Measurements from ENCODE around the gene WDR88.
"Not testable (repeated sequence)": the region's sequence is repeated elsewhere in the genome, so short reads cannot be mapped to it uniquely, and the experiment has no call there.

WDR88 gene

DNA sequence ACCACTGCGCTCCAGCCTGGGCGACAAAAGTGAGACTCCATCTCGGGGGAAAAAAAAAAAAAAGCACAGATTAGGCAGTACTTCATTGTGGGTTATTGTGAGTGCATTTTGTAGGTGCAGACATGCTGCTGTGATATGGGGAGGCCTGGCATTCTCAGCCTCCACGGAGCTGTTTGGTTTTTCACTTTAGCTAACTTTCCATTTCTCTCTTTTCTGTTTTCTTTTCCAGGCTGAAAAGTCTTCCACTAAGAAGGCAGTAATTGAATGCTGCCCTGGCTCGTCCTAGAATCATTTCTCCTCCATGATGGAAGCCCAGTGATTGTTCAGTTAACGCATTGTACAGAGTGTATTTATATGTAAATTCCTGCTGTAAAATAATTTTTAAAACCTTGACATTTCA is 2.0 kb upstream of the WDR88 start:
- no peak for DNase-seq (ENCODE audit: low spot score)

DNA sequence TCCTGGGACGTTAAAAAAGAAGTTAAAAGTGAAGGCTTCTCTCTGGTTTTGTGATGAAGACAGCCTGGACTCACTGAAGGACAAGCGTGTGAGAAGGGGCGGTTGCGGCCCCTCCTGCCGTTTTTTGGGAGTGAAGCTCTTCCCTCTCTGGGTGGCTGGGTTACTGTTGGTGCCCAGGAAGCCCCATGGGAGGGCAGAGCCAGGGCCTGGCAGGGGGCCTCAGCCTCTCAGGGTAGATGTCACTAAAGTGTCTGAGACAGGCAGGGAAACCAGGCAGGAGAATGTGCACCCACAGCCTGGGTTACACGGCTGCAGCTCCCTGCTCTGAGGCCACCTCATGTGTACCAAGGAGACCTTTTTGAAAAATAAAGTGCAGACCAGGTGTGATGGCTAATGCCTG is 1.5 kb upstream of the WDR88 start:
- no peak for DNase-seq (ENCODE audit: low spot score)

DNA sequence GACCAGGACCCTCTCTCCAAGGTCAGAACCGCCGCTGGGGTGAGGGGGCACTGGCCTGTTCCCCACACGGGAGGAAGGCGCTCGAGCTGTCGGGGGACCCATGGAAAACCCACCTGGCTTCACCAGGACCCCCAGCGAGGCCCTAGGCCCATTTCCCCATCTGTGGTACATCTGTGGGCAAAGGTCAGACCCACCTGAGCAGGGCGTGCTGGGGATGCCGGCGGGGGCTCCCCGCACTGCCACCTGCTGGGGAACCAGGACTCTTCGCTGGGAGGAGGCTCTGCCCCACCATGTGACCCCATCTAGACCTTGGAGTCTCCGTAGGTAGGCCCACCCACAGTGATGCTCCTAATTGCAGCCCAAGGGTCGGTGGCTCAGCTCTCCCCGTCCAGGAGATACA is 511 bp downstream of the WDR88 start:
- DNase-seq (ENCODE audit: low spot score): no peak

DNA sequence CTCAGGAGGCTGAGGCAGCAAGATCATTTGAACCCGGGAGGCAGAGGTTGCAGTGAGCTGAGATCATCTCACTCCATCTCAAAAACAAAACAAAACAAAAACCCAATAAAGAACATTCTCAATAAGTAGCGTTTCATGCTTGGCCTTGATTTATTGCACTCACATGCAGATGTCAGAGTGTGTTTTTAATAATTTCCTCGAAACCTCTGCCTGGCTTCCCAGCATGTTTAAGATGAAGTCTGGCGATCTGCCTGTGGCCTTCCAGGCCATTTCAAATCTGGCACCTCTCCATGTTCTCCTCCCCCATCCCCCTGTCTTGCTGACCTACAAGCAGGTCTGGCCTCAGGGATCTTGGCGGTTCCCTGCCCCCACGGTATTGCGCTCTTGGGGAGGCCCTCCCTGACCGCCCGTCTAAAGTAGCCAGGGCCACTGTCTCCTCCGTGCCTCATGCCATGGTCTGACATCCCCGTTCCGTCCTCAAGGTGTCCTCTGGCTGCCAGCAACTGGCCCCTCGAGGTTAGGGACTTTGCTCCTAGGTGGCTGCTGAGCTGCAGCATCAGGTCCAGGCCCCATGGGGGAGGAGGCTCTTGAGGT is 1.6 kb downstream of the WDR88 start:
- DNase-seq (ENCODE audit: low spot score): no peak

DNA sequence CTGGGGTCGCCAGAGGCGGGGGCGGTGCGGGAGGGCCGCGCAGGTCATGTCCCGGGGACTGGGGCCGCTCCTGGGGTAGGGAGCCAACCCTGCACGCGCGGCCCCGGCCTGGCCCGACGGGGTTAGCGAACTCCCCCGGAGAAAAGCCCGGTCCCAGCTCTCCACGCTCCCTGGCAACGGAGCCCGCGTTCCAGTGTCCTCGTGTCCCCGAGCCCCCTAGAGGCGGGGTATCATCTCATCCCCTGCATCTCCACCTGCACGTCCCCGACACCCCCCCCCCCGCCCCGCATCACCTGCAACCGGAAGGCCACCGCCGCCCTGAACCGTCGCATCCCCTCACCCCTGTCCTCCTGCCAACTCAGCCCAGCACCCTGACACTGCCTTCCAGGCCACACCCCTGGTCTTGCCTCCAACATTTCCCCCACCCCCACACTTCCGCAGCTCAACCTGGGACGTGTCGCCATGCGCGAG is 2.7 kb downstream of the WDR88 start:
- no peak for DNase-seq (ENCODE audit: low spot score)

DNA sequence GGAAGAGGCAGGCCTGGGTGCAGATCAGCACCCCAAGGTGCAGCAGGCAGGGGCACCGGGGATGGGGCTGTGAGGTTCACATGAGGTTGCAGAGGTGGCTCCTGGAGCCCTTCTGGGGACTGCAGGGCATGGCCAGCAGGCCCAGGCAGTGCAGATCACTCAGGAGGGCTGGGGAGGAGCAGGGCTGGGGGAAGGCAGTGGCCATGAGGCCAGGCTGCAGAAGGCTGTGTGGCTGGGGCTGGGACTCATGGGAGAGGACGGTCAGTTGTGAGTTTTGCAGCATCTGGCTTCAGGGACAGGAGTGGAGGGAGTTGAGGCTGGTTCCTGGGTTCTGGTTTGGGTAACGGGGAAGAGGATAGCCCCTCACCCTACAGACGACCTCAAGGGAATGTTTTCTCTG is 7.3 kb downstream of the WDR88 start:
- no peak for DNase-seq (ENCODE audit: low spot score)

DNA sequence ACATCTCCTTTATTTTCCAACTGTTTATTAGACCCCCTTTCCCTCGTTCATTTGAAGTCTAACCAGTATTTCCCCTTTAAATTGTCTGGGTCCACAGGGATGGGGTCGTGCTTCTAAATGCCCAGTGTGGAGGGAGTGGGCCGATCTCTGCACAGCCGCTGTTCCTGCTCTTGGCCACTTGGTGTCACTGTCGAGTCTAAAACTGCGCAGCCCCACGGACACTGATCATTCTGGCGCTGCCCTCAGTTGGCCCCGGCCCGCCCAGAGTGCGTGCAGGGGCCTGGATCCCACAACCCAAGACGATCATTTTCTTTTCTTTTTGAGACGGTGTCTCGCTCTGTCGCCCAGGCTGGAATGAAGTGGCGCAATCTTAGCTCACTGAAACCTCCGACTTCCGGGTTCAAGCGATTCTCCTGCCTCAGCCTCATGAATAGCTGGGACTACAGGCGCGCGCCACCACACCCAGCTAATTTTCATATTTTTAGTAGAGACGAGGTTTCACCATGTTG is 12.0 kb downstream of the WDR88 start:
- DNase-seq (ENCODE audit: low spot score): peak; percentile 67

DNA sequence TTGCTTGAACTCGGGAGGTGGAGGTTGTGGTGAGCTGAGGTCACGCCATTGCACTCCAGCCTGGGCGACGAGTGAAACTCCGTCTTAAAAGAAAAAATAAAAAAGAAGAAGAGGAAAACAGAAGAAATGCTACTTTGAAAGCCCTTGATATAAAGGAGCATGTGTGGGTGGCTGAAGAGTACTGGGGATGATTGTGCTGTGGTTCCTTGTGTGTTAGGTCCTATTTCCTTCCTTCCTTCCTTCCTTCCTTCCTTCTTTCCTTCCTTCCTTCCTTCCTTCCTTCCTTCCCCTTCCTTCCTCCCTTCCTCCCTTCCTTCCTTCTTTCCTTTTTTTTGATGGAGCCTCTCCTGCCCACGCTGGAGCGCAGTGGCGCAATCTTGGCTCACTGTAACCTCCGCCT is 14.3 kb downstream of the WDR88 start:
- DNase-seq (ENCODE audit: low spot score): no peak

DNA sequence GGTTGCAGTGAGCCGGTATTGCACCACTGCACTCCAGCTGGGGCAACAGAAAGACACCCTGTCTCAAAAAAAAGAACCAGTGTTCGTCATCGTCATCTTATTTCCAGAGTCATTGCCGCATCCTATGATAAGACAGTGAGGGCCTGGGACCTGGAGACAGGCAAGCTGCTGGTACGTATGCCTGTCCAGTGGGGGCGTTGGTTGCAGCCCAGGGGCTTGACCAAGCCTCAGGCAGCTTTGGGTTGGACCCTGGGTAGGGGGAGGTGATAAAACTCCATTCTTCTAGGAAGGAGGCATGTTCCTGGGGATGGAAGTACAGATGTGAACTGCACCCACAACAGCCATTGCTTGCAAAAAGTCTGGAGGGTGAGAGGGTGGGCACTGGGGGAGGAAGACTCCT is 15.6 kb downstream of the WDR88 start:
- no peak for DNase-seq (ENCODE audit: low spot score)

DNA sequence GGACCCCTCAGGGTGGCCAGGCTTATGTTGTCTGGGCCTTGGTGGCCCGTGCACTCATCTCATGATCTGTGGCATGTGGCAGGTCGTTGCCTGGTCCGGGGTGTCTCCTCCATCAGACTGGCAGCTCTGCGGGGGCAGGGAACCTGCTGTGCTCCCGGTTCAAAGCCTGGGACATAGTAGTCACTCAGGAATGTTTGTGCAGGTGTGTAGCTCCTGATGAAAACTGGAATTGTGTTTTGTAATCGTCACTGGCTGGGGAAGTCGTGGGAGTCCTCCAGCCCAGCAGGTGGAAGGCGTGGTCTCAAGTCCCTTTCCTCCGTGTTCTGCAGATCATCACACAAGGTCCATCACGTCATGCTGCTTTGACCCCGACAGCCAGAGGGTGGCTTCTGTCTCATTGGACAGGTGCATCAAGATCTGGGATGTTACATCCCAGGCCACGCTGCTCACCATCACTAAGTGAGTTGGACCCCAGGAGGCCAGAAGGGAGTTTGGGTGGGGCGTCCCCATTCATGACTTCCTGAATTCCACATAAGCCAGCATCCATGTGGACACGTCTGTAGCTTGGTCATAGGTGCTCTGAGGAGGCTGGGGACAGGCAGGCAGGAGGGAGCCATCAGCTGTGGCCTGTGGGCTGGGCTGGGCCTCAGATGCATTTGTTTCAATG is 19.1 kb downstream of the WDR88 start:
- DNase-seq (ENCODE audit: low spot score): no peak

DNA sequence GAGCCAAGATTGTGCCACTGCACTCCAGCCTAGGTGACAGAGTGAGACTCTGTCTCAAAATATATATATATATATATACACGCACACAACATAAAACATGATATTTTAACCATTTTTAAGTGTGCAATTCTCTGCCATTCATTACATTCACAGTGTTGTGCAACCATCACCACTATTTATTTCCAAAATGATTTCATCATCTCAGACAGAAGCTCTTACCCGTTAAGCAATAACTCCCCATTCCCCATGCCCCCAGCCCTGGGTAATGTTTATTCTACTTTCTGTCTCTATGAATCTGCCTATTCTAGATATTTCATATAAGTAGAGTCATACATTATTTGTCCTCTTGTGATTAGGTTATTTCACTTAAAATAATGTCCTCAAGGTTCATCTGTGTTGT is 20.3 kb downstream of the WDR88 start:
- DNase-seq (ENCODE audit: low spot score): no peak

DNA sequence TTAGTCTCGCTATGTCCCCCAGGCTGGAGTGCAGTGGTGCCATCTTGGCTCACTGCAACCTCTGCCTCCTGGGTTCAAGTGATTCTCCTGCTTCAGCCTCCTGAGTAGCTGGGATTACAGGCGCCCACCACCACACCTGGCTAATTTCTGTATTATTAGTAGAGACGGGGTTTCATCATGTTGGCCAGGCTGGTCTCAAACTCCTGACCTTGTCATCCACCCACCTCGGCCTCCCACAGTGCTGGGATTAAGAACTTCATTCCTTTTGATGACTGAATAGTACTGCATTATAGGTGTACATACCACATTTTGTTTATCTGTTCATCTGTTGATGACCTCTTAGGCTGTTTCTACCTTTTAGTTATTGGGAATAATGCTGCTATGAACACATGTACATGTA is 20.7 kb downstream of the WDR88 start:
- not testable (repeated sequence) for DNase-seq (ENCODE audit: low spot score)

DNA sequence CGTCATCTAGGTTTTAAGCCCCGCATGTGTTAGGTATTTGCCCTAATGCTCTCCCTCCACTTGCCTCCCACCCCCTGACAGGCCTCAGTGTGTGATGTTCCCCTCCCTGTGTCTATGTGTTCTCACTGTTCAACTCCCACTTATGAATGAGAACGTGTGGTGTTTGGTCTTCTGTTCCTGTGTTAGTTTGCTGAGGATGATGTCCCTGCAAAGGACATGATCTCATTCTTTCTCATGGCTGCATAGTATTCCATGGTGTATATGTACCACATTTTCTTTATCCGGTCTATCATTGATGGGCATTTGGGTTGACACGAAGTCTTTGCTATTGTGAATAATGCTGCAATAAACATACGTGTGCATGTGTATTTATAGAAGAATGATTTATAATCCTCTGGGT is 22.4 kb downstream of the WDR88 start:
- DNase-seq (ENCODE audit: low spot score): not testable (repeated sequence)

DNA sequence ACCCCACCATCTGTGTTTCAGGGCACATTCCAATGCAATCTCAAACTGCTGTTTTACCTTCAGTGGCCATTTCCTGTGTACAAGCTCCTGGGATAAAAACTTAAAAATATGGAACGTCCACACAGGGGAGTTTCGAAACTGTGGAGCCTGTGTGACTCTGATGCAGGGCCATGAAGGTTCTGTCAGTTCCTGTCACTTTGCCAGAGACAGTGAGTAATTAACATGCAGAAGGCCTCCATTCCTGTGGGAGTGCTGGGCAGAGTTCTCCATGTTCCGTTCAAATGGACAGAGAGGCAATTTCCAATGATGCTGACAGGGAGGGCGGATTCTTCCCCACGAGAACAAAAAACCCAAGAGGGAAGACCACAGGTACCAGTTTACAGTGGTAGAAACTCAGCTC is 24.4 kb downstream of the WDR88 start:
- no peak for DNase-seq (ENCODE audit: low spot score)

DNA sequence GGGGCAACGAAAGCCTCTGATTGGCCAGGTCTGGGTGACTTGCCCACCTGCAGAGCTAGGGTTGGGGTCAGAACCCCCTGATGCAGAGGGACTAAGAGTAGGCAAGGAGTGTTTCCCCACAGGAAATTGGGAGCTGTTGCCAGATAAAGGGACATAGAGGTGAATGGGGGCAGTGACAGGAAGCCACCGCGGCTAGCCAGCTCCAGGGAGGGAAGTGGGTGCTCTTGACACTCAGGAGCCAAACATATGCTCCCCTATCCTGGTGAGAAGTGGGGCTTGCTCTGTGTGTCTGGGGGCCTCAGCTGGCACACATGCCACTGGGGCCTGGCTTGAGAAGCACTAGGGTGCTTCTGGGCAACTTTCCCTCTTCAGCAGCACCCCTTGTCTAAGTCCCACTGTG is 26.0 kb downstream of the WDR88 start:
- DNase-seq (ENCODE audit: low spot score): no peak

DNA sequence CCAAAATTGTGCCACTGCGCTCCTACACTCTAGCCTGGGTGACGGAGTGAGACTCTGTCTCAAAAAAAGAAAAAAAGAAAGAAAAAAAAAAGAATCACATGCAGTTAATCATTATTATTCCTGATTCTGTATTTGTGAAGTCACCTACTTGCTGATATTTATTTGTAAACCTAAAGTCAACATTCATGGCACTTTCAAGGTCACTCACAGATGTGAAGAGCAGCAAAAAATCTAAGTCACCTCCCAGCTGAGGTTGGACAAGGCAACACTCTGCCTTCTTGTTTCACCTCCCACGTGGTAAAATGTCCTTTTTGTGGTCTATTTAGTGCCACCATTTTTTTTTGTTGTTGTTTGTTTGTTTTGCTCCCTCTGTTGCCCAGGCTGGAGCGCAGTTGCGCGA is 26.5 kb downstream of the WDR88 start:
- DNase-seq (ENCODE audit: low spot score): no peak

DNA sequence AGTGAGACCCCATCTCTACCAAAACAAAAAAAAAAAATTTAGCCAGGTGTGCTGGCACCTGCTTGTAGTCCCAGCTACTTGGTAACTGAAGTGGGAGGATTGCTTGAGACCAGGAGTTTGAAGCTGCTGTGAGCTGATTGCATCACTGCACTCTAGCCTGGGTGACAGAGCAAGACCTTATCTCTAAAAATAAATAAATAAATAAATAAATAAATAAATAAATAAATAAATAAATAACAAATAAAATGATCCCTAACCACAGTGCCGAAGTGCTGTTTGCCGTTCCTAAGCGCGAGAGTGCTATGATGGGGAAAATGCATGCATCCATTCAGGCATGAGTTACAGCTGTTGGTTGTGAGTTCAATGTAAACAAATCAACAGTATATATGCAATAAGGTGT is 27.2 kb downstream of the WDR88 start:
- DNase-seq (ENCODE audit: low spot score): no peak

DNA sequence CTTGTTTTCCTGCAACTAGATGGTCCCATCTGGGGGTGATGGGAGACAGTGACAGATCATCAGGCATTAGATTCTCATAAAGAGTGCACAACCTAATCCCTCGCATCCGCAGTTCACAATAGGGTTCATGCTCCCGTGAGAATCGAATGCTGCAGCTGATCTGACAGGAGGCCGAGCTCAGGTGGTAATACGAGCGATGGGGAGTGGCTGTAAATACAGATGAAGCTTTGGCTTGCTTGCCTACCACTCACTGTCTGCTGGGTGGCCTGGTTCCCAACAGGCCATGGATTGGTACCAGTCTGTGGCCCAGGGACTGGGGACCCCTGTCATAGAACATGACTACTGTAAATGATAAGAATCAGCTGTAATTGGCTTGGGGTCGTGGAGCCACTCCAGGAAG is 28.0 kb downstream of the WDR88 start:
- DNase-seq (ENCODE audit: low spot score): no peak

DNA sequence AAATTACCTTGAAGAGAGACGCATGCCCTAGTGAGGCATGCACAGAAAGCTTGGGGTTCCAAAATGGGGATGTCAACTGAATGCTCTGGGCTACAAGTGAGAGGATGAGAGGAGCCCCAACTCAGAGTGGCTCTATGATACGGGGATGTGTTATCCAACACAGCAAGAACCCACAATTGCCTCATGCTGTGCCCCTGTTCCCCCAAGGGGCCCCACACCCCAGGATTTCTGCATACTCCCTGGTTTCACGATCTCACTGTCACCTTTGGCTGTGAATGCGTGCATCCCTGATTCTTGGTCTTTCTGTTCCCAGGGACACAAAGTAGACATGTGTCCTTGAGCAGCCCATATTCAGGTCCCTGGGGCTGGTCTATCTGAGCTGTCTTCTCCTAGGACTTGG is 29.3 kb downstream of the WDR88 start:
- no peak for DNase-seq (ENCODE audit: low spot score)

DNA sequence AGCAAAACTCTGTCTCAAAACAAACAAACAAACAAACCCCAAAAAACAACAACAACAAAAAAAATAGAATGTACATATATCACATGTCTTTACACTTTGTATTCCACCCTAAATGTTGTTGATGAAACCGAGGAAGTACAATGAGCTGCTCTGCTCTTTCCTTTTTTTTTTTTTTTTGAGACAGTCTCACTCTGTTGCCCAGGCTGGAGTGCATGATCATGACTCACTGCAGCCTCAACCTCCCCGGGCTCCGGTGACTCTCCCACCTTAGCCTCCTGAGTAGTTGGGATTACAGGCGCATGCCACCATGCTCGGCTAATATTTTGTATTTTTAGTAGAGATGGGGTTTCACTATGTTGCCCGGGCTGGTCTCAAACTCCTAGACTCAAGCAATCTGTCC is 31.6 kb downstream of the WDR88 start:
- no peak for DNase-seq (ENCODE audit: low spot score)

DNA sequence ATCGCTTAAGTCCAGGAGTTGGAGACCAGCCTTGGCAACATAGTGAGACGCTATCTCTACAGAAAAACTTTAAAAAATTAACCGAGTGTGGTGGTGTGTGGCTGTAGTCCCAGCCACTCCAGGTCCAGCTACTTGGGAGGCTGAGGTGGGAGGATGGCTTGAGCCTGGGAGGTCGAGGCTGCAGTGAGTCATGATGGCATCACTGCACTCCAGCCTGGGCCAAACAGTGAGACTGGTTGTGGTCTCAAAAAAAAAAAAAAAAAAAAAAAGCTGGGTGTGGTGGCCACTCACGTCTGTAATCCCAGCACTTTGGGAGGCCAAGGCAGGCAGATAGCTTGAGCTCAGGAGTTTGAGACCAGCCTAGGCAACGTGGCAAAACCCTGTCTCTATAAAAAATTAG is 34.1 kb downstream of the WDR88 start:
- not testable (repeated sequence) for DNase-seq (ENCODE audit: low spot score)

DNA sequence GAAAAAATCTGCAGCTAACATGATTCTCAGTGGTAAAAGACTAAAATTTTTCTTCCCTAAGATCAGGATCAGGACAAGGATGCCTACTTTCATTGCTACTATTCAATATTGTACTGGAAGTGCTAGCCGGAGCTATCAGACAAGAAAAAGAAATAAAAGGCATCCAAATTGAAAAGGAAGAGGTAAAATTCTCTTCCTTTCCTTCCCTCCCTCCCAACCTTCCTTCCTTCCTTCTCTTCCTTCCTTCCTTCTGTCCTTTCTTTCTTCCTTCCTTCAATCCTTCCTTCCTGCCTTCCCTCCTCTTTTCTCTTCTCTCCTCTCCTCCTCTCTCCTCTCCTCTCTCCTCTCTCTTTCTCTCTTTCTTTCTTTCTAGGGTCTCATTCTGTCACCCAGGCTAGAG is 35.5 kb downstream of the WDR88 start:
- no peak for DNase-seq (ENCODE audit: low spot score)

DNA sequence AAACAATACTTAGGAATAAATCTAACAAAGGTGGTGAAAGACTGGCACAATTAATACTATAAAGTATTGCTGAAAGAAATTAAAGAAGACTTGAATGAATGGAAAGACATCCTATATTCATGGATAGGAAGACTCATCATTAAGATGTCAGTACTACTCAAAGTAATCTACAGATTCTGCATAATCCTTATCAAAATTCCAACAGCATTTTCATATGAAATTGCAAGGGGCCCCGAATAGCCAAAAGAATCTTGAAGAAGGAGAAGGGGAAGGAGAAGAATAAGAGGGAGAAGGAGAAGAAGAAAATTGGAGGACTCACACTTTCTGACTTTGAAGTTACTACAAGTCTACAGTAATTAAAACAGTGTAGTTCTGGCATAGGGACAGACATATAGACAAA is 36.6 kb downstream of the WDR88 start:
- DNase-seq (ENCODE audit: low spot score): no peak

DNA sequence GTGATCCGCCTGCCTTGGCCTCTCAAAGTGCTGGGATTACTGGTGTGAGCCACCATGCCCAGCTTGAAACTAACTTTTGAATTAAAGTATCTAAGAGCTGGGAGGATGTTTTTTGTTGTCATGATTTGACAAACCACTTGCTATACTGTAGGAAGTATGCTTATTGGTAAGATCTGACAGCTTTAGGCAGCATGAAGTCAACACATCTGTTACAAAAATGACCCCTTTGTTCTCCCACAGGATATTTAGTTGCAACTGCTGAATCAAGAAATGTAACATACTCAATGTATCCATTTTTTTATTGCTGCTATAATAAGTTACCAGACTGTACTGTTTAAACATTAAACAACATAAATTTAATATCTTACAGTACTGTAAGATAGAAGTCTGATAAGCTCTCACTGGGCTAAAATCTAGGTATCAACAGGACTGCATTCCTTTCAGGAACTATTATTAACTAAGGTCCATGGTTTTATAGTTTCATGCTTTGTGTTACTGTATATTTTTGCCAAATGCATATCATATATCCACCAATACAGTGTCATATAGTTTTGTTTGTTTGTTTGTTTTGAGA is 39.4 kb downstream of the WDR88 start:
- DNase-seq (ENCODE audit: low spot score): no peak

Data from hematopoietic multipotent progenitor cell treated with erythropoietin and hydrocortisone succinate and interleukin-3 and kit ligand, for 15 days (in vitro differentiated cells).